ENCODE results near the gene PTGES2.
"Not testable (repeated sequence)": the region's sequence is repeated elsewhere in the genome, so short reads cannot be mapped to it uniquely, and the experiment has no call there.

PTGES2 gene

DNA sequence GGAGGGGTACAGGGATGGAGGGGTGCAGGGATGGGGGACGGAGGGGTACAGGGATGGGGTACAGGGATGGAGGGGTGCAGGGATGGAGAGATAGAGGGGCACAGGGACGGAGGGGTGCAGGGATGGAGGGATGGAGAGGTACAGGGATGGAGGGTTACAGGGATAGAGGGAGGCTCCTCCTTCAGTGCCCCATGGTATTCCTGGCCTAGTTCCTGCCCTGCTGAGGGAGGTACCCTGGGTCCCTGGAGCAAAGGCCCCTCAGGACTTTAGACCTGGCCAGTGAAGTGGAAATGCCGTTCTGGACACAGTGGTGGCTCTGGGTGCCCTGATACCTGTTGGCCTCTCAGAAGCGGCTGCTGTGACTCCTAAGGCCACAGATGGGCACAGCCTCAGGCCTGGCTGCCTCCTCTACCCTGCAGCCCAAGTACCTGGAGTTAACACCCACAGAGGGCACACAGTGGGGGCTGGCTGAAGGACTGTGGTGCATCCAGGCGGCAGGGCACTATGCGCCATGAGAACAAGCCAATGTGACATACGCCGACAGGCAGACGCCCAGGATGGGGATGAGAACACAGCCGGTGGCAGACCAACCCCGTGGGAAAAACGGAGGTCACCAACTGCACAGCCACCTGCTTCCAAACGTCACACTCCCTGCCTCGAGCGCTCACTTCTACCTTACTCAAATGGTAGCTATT, 8.4 kb downstream of the PTGES2 start:
- no peak for DNase-seq (ENCODE audit: low spot score)

GRCh38 chr9:128118472-128118857, 9.1 kb downstream of the PTGES2 start:
- no peak for DNase-seq (ENCODE audit: low spot score)

DNA sequence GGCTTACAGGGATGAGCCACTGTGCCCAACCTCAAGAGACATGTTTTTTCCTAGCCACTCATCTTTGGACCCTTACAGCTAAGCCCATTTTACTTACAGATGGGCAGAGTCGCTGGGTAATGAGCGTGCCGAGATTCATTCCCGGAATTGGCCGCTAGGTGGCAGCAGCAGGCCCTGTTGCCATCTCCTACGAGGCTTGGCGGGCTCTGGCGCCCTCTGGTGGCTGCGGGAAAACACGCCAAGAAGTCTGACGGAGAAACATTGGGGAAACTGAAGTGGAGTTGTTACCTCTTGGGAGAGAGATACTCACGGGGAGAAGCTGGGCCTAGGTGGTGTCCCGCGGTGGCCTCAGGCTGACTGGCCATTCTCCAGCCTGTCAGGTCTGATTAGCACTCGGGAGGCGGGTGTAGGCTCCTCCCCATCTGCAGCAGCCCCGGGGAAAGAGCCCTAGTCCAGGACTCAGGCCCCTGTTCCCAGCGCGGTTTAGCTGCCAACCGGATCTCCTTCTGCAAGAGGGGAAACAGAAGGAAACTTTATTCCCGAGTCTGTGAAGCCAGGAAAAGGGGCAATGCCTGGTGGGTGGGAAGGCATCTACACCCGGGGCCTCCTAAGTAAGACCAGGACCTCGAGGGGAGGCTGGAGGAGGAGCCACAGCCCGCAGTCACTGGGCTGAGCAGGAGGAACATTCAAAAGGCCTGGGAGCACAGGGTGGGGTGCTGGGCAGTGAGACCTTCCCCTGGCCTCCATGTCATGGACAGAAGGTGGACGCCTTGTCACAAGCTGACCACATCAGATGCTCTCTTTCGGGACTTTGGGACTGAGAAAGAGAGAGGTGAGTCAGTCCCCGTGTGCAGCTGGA, 9.7 kb downstream of the PTGES2 start:
- DNase-seq (ENCODE audit: low spot score), result peak; percentile 94

DNA sequence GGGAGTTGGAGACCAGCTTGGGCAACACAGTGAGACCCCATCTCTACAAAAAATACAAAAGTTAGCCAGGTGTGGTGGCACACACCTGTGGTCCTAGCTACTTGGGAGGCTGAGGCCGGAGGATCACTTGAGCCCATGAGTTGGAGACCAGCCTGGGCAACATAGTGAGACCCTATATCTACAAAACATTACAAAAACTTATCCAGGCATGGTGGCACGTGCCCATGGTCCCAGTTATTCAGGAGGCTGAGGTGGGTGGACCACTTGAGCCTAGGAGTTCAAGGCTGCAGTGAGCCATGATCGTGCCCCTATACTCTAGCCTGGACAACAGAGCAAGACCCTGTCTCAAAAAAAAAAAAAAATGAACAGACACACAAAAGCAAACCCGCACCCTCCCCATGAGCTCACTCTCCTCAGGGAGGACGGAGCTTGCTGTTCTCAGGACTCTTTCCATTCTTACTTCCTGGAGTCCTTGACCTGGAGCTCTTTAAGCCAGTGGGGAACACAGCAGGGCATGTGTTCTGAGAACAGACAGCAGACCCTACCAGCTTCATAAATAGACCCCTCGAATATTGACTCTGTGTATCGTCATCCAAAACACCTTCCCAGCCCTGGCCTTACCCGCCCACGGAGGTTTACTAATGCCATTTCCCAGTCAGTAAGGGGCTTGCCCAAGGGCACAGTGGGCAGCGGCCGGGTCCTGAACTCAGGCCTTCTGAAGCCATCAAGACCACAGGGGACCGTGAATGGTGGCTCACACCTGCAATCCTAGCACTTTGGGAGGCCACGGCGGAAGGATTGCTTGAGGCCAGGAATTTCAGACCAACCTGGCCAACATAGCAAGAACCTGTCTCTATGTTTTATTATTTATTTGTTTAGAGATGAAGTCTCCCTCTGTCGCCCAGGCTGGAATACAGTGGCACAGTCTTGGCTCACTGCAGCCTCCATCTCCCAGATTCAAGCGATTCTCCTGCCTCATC, 11.1 kb downstream of the PTGES2 start:
- DNase-seq (ENCODE audit: low spot score), result no peak

DNA sequence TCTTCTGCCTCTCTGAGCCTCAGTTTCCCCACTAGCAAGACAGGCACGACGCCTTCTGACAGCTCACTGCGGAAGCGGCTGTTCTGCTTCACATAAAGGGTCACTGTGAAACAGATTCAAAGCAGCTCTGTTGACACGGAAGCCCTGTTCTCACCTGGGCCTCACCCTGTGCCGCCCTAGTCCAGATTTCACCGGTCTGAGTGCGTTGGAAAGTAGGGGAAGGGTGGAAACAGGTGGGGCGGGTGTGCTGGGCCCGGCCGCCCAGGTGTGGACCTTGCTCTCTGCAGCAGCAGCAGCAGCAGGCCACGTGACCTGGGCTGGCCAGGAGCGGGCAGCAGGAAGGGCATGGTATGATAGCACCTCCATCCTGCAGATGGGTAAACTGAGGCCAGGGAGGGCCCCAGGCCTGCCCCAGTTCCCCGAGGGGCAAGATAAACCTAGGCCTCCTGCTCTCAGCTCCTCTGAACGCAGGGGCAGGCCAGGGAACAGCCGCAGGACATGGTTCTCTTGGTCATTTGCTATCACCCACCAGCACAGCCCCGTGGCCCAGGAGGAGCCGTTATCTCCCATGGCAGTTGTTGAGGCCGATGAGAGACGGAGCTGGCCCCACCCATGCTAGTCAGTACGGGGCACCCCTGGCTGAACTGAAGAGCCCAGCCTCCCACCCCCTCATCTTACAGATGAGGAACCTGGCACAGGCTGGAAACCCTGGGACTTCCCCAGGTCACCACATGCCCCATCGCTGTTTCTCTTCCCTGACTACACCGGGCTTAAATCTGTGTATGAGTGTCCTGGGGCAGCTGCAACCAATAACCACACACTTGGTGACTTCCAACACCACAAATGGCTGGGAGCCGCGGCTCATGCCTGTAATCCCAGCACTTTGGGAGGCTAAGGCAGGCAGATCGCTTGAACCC, 12.1 kb downstream of the PTGES2 start:
- no peak for DNase-seq (ENCODE audit: low spot score)

GRCh38 chr9:128114326-128115186, 13.0 kb downstream of the PTGES2 start:
- DNase-seq (ENCODE audit: low spot score), result no peak

DNA sequence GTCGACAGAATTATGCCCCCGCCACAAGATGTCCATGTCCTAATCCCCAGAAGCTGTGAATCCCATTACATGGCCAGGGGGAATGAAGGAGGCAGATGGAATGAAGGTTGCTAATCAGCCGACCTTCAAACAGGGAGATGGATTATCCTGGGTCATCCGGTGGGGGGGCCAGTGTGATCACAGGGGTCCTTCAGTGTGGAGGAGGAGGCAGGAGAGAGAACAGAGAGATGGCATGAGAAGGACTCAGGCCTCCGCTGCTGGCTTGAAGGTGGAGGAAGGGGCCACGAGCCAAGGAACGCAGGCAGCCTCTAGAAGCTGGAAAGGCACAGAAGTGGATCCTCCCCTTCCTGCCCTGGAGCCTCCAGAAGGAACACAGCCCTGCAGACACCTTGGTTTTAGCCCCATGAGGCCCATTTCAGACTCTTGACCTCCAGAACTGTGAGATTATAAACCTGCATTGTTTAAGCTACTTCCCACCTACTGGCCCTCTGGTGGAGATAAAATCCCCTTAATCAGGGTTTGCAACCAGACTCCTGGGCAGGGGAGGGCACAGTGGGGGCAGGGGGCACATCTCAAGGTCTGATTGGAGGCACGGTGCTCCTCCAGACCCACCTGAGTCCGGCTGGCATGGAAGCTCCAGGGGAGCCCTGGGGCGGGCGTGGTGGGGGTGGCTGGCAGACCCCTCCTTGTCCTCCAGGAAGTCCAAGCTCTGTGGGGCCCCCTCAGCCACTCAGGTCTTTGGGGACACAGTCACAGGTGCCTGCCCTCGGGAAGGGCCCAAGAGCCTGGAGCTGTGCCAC, 13.8 kb downstream of the PTGES2 start:
- no peak for DNase-seq (ENCODE audit: low spot score)

- DNase-seq (ENCODE audit: low spot score), result not testable (repeated sequence)
Observed at GRCh38 chr9:128111726-128112125, 15.8 kb downstream of the PTGES2 start.

GRCh38 chr9:128109050-128109709, 18.3 kb downstream of the PTGES2 start:
- no peak for DNase-seq (ENCODE audit: low spot score)

- DNase-seq (ENCODE audit: low spot score), result no peak
Observed at GRCh38 chr9:128108269-128109049, 19.1 kb downstream of the PTGES2 start.

DNA sequence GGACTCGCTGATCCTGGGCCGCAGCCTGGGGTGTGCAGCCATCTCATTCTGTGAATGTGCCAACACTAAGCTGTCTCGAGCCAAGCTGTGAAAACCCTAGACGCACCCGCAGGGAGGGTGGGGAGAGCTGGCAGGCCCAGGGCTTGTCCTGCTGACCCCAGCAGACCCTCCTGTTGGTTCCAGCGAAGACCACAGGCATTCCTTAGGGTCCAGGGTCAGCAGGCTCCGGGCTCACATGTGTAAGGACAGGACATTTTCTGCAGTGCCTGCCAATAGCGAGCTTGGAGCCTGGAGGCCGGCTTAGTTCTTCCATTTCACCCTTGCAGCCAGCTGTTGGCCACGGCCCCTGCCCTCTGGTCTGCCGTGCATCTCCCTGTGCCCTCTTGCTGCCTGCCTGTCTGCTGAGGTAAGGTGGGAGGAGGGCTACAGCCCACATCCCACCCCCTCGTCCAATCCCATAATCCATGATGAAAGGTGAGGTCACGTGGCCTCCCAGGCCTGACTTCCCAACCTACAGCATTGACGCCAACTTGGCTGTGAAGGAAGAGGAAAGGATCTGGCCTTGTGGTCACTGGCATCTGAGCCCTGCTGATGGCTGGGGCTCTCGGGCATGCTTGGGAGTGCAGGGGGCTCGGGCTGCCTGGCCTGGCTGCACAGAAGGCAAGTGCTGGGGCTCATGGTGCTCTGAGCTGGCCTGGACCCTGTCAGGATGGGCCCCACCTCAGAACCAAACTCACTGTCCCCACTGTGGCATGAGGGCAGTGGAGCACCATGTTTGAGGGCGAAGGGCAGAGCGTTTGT, 19.9 kb downstream of the PTGES2 start:
- no peak for DNase-seq (ENCODE audit: low spot score)

- no peak for DNase-seq (ENCODE audit: low spot score)
Observed at GRCh38 chr9:128106940-128107467, 20.5 kb downstream of the PTGES2 start.

GRCh38 chr9:128106181-128106939, 21.2 kb downstream of the PTGES2 start:
- no peak for DNase-seq (ENCODE audit: low spot score)

DNA sequence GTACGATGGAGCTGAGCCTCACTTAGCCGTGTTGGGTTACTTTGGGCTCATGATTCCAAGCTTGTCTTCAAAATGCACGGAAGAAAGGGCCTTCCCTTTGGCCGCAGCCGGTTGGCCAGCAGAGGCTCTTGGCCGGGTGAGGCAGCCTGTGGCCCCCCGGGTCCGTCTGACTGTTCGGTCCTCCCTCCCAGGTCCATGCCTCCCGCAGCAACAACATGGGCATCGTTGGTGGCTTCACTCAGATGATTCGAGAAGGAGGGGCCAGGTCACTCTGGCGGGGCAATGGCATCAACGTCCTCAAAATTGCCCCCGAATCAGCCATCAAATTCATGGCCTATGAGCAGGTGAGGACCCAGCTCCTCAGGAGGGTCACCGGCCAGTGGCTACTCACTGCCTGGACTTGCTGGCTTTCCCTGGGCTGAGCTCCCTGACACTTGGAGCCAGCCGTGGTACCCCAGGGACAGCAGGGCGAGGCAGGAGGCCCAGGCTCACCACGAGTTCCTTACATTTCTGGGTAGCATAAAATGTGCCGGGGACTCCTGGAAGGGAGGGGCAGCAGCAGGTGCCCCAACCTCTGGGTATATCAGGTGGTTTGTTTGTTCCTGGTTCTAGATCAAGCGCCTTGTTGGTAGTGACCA, 21.9 kb downstream of the PTGES2 start:
- DNase-seq (ENCODE audit: low spot score), result no peak

DNA sequence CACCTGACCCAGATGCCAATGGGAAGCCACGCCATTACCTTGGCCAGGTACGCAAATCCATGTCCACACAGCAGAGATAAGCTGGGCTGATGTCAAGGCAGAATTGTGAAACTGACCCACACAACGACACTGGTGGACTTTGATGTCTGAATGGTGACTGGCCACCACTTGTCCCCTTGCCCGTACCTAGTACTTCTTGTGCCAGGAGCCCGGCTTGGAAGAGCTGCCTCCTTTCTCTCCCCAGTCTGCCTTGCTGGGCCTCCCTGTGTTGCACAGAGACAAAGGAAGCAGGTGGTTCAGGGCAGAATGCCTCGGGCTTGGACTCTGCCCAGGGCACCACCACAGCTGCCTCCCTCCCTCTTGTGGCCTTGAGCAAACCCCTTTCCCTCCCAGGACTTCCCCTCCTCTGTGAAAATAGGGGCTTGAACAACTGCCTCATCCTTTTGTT, 23.3 kb downstream of the PTGES2 start:
- no peak for DNase-seq (ENCODE audit: low spot score)

DNA sequence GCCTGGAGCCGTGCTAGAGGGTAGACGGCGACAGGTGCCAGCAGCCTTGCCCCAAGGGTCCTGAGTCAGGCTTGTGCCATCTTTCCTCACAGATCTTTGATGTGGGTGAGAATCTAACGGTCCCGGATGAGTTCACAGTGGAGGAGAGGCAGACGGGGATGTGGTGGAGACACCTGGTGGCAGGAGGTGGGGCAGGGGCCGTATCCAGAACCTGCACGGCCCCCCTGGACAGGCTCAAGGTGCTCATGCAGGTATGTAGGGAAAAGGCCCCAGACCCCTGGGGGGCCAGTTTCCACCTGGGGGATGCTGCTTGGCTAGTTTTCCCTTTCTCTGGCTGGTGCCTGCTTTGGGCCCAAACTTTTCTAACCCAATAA, 24.0 kb downstream of the PTGES2 start:
- no peak for DNase-seq (ENCODE audit: low spot score)
